Measurements from ENCODE around the gene IER3IP1. TPM values are rescaled to one million over a fixed set of nuclear protein-coding genes. Genes with fewer than 3 reads are reported as not detected.

Gene IER3IP1
- polyA plus RNA-seq, 1 donor from 2014 or later = 27.1 TPM

- Histone ChIP-seq H3K4me3 (ENCODE audit: low read length) (peak overlapping the region; percentile 99), H3K27me3 (ENCODE audit: insufficient read depth, low read depth, low read length) (no peaks in the 10 kb centered on the region), H3K27ac (ENCODE audit: low read length) (no peak overlapping the region), H3K36me3 (ENCODE audit: insufficient read depth, low read length) (no peaks in the 10 kb centered on the region), H3K9me2 (ENCODE audit: insufficient read depth, low read length) (no peaks in the 10 kb centered on the region), H3K4me2 (ENCODE audit: low read length) (peak overlapping the region; percentile 58), H3K9ac (ENCODE audit: low read length) (no peak overlapping the region), H4K20me1 (ENCODE audit: insufficient read depth) (no peaks in the 10 kb centered on the region), H3K79me2 (replicated peaks; ENCODE audit: insufficient read depth, low read length) (peaks cover 24% of the 10 kb centered on the region), H3F3A (ENCODE audit: insufficient read depth, low read length, poor library complexity, severe bottlenecking) (no peaks in the 10 kb centered on the region), H3K9me3 (ENCODE audit: low read length) (no peaks in the 10 kb centered on the region), H2AFZ (ENCODE audit: low read depth, low read length) (no peak overlapping the region)
- no peak for TF ChIP-seq POLR2AphosphoS5 (IDR thresholded peaks at IDR 0.05)
- no peak for TF ChIP-seq CTCF (IDR thresholded peaks at IDR 0.05; ENCODE audit: poor library complexity, severe bottlenecking)
- TF ChIP-seq SMC3 (conservative IDR thresholded peaks at IDR 0.05; ENCODE audit: poor library complexity) = no peak
- no peak for TF ChIP-seq EZH2 (IDR thresholded peaks at IDR 0.05; ENCODE audit: borderline replicate concordance, insufficient read depth, low read length, poor library complexity, severe bottlenecking)
- TF ChIP-seq TAF1 (IDR thresholded peaks at IDR 0.05; ENCODE audit: low read depth) = no peak
- no peak for TF ChIP-seq MXI1 (conservative IDR thresholded peaks at IDR 0.05; ENCODE audit: poor library complexity, severe bottlenecking)
- no peak for TF ChIP-seq REST (IDR thresholded peaks at IDR 0.05; ENCODE audit: borderline replicate concordance)
These were observed 1.5 kb downstream of the IER3IP1 start for GRCh38 chr18:47174545-47175116.

- H3K9ac ChIP-seq (ENCODE audit: low read length) = no peak overlapping the region
- H3K4me2 ChIP-seq (ENCODE audit: low read length) = no peak overlapping the region
- H3K79me2 ChIP-seq (replicated peaks; ENCODE audit: insufficient read depth, low read length) = peaks cover 30% of the 10 kb centered on the region
- H2AFZ ChIP-seq (ENCODE audit: low read depth, low read length) = no peak overlapping the region
- H3K9me3 ChIP-seq (ENCODE audit: low read length) = no peaks in the 10 kb centered on the region
- H3K36me3 ChIP-seq (ENCODE audit: insufficient read depth, low read length) = no peaks in the 10 kb centered on the region
- no peak for TF ChIP-seq SMC3 (conservative IDR thresholded peaks at IDR 0.05; ENCODE audit: poor library complexity)
- TF ChIP-seq EP300 (conservative IDR thresholded peaks at IDR 0.05; ENCODE audit: poor library complexity, severe bottlenecking) = no peak
- no peak for TF ChIP-seq RAD21 (conservative IDR thresholded peaks at IDR 0.05)
- no peak for TF ChIP-seq REST (IDR thresholded peaks at IDR 0.05; ENCODE audit: borderline replicate concordance)
- H3K4me3 ChIP-seq (ENCODE audit: low read length) = no peak overlapping the region
- no peaks in the 10 kb centered on the region for H3F3A ChIP-seq (ENCODE audit: insufficient read depth, low read length, poor library complexity, severe bottlenecking)
- H3K27me3 ChIP-seq (ENCODE audit: insufficient read depth, low read depth, low read length) = no peaks in the 10 kb centered on the region
- no peaks in the 10 kb centered on the region for H3K9me2 ChIP-seq (ENCODE audit: insufficient read depth, low read length)
- no peak overlapping the region for H3K27ac ChIP-seq (ENCODE audit: low read length)
- H4K20me1 ChIP-seq (ENCODE audit: insufficient read depth) = no peaks in the 10 kb centered on the region
These were observed 3.7 kb downstream of the IER3IP1 start for GRCh38 chr18:47172476-47172875.
